HepG2 (cell line): ENCODE results near the gene LRRC25. TPM values are rescaled to one million over a fixed set of nuclear protein-coding genes. Genes with fewer than 3 reads are reported as not detected.

Experiments
- CEBPG ChIP-seq: IDR thresholded peaks from 2 replicates; pipeline ENCODE4 v1.6.1; 2016
- GPBP1L1 ChIP-seq: sonication (generic); formaldehyde crosslinking; IDR thresholded peaks from 2 replicates; pipeline ENCODE4 v1.5.0; 2020; ENCODE audit warnings: mild to moderate bottlenecking, missing genetic modification reagents
- KLF15 ChIP-seq: sonication (generic); formaldehyde crosslinking; IDR thresholded peaks from 2 replicates; pipeline ENCODE4 v1.8.1; 2023; ENCODE audit warnings: borderline replicate concordance, mild to moderate bottlenecking, inconsistent platforms, missing genetic modification reagents, mixed read lengths
- NFAT5 ChIP-seq: sonication (generic); formaldehyde crosslinking; IDR thresholded peaks from 2 replicates; pipeline ENCODE4 v1.4.0; 2020; ENCODE audit warnings: missing genetic modification reagents
- PRDM10 ChIP-seq: sonication (generic); formaldehyde crosslinking; IDR thresholded peaks from 2 replicates; pipeline ENCODE4 v1.4.0; 2020; ENCODE audit warnings: low read depth, missing genetic modification reagents
- SP5 ChIP-seq: IDR thresholded peaks from 2 replicates; pipeline ENCODE4 v1.6.1; 2016; ENCODE audit warnings: low read depth, borderline replicate concordance
- SYNCRIP ChIP-seq: fragments of 200-400 bp; formaldehyde crosslinking; IDR thresholded peaks from 2 replicates; pipeline ENCODE4 v1.6.1; 2018; ENCODE audit warnings: mild to moderate bottlenecking, low read depth, low read length; ENCODE audit not compliant: insufficient read depth
- ZKSCAN1 ChIP-seq: fragments of 150-350 bp; IDR thresholded peaks from 2 replicates; pipeline ENCODE4 v1.6.1; 2014; ENCODE audit warnings: low read length
- ZNF234 ChIP-seq: sonication (generic); formaldehyde crosslinking; conservative IDR thresholded peaks from 2 replicates; pipeline ENCODE4 v1.5.1; 2020; ENCODE audit warnings: mild to moderate bottlenecking, missing genetic modification reagents
- ZNF281 ChIP-seq: sonication (generic); formaldehyde crosslinking; IDR thresholded peaks from 2 replicates; pipeline ENCODE4 v1.4.0; 2020; ENCODE audit warnings: missing genetic modification reagents, borderline replicate concordance
- ZNF292 ChIP-seq: sonication (generic); formaldehyde crosslinking; IDR thresholded peaks from 2 replicates; pipeline ENCODE4 v1.8.1; 2022; ENCODE audit warnings: mild to moderate bottlenecking, low read depth, missing genetic modification reagents, borderline replicate concordance
- ZNF557 ChIP-seq: sonication (generic); formaldehyde crosslinking; IDR thresholded peaks from 2 replicates; pipeline ENCODE4 v1.4.0; 2020; ENCODE audit warnings: missing genetic modification reagents
- ZNF567 ChIP-seq: sonication (generic); formaldehyde crosslinking; IDR thresholded peaks from 2 replicates; pipeline ENCODE4 v1.8.1; 2023; ENCODE audit warnings: mild to moderate bottlenecking, missing genetic modification reagents, borderline replicate concordance
- polyA plus RNA-seq, 8 experiments: library from polyadenylated mRNA; depleted of rRNA in 3 of 8; stranded (reverse) in 7 of 8; unstranded in 1 of 8; fragments of >200 nt; fragmentation: Illumina TruSeq in 4 of 8; extraction: Trizol in 4 of 8; gene quantifications; 2 replicates each; pipeline versions ENCODE4 v1.2.1 to v1.2.3, GENCODE V29; 2011 to 2016; ENCODE audit warnings: low read depth in 4 of 8, missing spikeins in 1 of 8, mixed read lengths in 1 of 8; ENCODE audit not compliant: insufficient read depth in 1 of 8
- total RNA-seq, 5 experiments: library from RNA; depleted of rRNA; stranded (reverse); fragments of >200 nt; fragmentation: Illumina TruSeq; extraction: Trizol; gene quantifications; 2 replicates each; pipeline ENCODE4 v1.2.3, GENCODE V29; 2016; ENCODE audit warnings: low read depth in 1 of 5

LRRC25 gene
- total and polyA plus RNA-seq, 2 of the 13 experiments (the other 11 are each of a cell fraction or from before 2014, with no cell fraction given) = 0.13 to 0.53 TPM

DNA sequence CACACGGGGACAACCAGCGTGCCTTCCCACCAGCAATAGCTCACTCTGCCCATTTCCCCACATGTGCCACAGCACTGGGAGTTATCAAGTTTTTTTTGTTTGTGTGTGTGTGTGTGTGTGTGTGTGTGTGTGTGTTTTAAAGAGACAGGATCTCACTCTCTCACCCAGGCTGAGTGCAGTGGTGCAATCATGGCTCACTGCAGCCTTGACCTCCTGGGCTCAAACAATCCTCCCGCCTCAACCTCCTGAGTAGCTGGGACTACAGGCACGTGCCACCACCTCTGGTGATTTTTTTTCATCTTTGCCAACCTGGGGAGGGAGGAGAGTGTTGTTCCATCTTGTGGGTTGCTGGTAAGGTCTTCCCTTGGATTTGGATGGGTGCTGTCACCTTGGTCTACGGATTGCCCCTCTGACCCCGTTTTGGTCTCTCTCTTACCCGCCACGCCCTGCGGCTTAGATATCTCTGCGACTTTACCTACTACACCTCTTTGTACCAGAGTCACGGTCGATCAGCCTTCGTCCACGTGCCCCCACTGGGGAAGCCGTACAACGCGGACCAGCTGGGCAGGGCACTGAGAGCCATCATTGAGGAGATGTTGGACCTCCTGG lies 34.4 kb downstream of the LRRC25 start (continued):
- TF ChIP-seq NFAT5 (CRISPR knock-in tag) = no peak
- peak; percentile 78; the same call in 1 of the 2 replicates for TF ChIP-seq ZKSCAN1
- TF ChIP-seq ZNF281 = no peak
- TF ChIP-seq ZNF567 (CRISPR knock-in tag) = no peak
- TF ChIP-seq SYNCRIP = no peak
- no peak for TF ChIP-seq ZNF292 (CRISPR knock-in tag)
- no peak for TF ChIP-seq ZNF234 (CRISPR knock-in tag)
- no peak for TF ChIP-seq KLF15
- peak; percentile 41; the same call in 1 of the 2 replicates for TF ChIP-seq SP5 (CRISPR knock-in tag)
- peak; percentile 59; the same call in 1 of the 2 replicates for TF ChIP-seq CEBPG (CRISPR knock-in tag)
- TF ChIP-seq ZNF557 (CRISPR knock-in tag) = 0 out of 2 replicates have a peak, but pooled peaks have one; percentile 38
- TF ChIP-seq PRDM10 (CRISPR knock-in tag) = no peak
- no peak for TF ChIP-seq GPBP1L1 (CRISPR knock-in tag)
